Sigmoid colon (tissue), 3 donors: Measurements from ENCODE around the gene PLD1.

ENCODE experiments used
- CTCF ChIP-seq, 4 experiments: fragments of 450-650 bp in 3 of 4; fragments of 200-600 bp in 1 of 4; IDR thresholded peaks; one replicate each; pipeline ENCODE4 v1.5.1; 2016 to 2019; ENCODE audit warnings: antibody characterized with exemption in 4 of 4, mild to moderate bottlenecking in 3 of 4, moderate library complexity in 2 of 4
- POLR2A ChIP-seq, 2 donors: fragments of 450-650 bp; IDR thresholded peaks; one replicate each; pipeline ENCODE4 v1.6.1; 2016; ENCODE audit warnings: antibody characterized with exemption in 2 of 2, mild to moderate bottlenecking in 2 of 2, moderate library complexity in 2 of 2

DNA sequence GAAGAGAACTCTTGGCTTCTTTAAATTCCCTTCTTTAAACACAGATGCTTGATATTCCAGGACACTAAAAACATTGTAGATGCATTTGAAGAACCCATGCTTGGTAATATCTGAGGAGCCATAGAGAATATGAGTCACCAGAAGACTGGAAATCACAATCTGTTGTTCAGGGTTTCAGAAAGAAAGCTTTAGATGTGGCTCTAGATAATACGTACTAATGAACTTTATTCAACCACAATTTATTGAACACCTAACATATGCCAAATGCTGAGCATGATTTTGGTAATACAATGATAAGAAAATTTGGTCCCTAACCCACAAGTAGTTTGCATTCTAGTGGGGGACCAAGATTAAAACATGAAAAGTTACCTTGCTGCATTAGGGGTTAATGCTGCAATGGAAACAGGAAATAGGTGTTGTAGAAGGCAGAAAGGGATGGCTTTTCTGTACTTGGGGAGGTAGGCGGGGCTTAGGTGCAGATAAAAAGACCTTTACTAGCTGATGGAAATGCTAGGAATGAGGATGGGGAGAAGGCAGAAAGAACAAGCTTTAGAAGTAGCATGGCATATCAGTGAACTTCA is 11.6 kb upstream of the PLD1 start:
- TF ChIP-seq POLR2A (IDR thresholded peaks at IDR 0.05) (no peak), CTCF (IDR thresholded peaks at IDR 0.05) (no peak)
